ENCODE results near the gene FUT7.

The FUT7 gene

GRCh38 chr9:136995772-136996311, 36.0 kb downstream of the FUT7 start:
- TF ChIP-seq CTCF (conservative IDR thresholded peaks at IDR 0.05; ENCODE audit: control insufficient read depth, insufficient read depth, low read depth, low read length) = no peak
- no peak overlapping the region for H3K4me3 ChIP-seq (ENCODE audit: control insufficient read depth, low read depth, low read length)
- peak; percentile 17 for DNase-seq (ENCODE audit: low read depth)

GRCh38 chr9:136995362-136995761, 36.5 kb downstream of the FUT7 start:
- no peak overlapping the region for H3K4me3 ChIP-seq (ENCODE audit: control insufficient read depth, low read depth, low read length)
- no peak for DNase-seq (ENCODE audit: low read depth)
- TF ChIP-seq CTCF (conservative IDR thresholded peaks at IDR 0.05; ENCODE audit: control insufficient read depth, insufficient read depth, low read depth, low read length) = no peak

- DNase-seq (ENCODE audit: low read depth) = no peak
- no peak for TF ChIP-seq CTCF (conservative IDR thresholded peaks at IDR 0.05; ENCODE audit: control insufficient read depth, insufficient read depth, low read depth, low read length)
- H3K4me3 ChIP-seq (ENCODE audit: control insufficient read depth, low read depth, low read length) = no peak overlapping the region
These were observed 37.0 kb downstream of the FUT7 start for GRCh38 chr9:136994888-136995230.

- no peak for TF ChIP-seq CTCF (conservative IDR thresholded peaks at IDR 0.05; ENCODE audit: control insufficient read depth, insufficient read depth, low read depth, low read length)
- no peak overlapping the region for H3K4me3 ChIP-seq (ENCODE audit: control insufficient read depth, low read depth, low read length)
- DNase-seq (ENCODE audit: low read depth) = no peak
These were observed 37.6 kb downstream of the FUT7 start for GRCh38 chr9:136994180-136994887.

GRCh38 chr9:136992819-136993369, 39.0 kb downstream of the FUT7 start:
- H3K4me3 ChIP-seq (ENCODE audit: control insufficient read depth, low read depth, low read length) = peak overlapping the region; percentile 64
- DNase-seq (ENCODE audit: low read depth) = no peak
- TF ChIP-seq CTCF (conservative IDR thresholded peaks at IDR 0.05; ENCODE audit: control insufficient read depth, insufficient read depth, low read depth, low read length) = no peak

GRCh38 chr9:136991993-136992818, 39.7 kb downstream of the FUT7 start, which contains the start of gene PAXX:
TSS of gene PAXX (plus strand) at chr9:136992422. CDS start at chr9:136992444, 22 bp downstream.
- TF ChIP-seq CTCF (conservative IDR thresholded peaks at IDR 0.05; ENCODE audit: control insufficient read depth, insufficient read depth, low read depth, low read length) = no peak
- peak; percentile 84 for DNase-seq (ENCODE audit: low read depth)
- H3K4me3 ChIP-seq (ENCODE audit: control insufficient read depth, low read depth, low read length) = peak within 1 kb of the TSS; percentile 64

Measured in fibroblast of mammary gland (primary cell).